IPS-NIHi11 (cell line): ENCODE measurements around the gene ZNF28.
"Not testable (repeated sequence)": the region's sequence is repeated elsewhere in the genome, so short reads cannot be mapped to it uniquely, and the experiment has no call there.

Experiments
- DNase-seq: peaks from one replicate; pipeline ENCODE4 v3.0.0; 2012; ENCODE audit warnings: mixed read lengths, low spot score

The ZNF28 gene

GRCh38 chr19:52778811-52779210 is 42.6 kb downstream of the ZNF28 start:
- no peak for DNase-seq

DNA sequence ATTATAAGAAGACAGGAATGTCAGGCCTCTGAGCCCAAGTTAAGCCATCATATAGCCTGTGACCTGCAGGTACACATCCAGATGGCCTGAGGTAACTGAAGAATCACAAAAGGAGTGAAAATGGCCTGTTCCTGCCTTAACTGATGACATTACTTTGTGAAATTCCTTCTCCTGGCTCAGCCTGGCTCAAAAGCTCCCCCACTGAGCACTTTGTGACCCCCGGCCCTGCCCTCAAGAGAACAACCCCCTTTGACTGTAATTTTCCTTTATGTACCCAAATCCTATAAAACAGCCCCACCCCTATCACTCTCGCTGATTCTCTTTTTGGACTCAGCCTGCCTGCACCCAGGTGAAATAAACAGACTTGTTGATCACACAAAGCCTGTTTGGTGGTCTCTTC is 65.0 kb downstream of the ZNF28 start:
- not testable (repeated sequence) for DNase-seq

DNA sequence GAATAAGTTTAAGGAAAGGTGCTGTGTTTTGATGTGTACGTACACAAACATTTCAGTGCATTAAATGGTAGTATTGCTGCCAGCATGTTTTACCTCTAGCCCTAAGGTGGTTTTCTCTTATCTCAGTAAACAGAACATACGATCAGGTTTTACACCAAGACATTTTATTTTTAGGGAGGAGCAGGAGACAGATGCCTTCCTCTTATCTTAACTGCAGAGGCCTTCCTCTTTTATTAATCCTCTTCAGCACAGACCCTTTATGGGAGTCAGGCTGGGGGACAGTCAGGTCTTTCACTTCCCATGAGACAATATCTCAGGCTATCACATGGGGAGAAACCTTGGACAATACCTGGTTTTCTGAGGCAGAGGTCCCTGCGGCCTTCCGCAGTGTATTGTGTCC is 71.7 kb downstream of the ZNF28 start:
- no peak for DNase-seq

DNA sequence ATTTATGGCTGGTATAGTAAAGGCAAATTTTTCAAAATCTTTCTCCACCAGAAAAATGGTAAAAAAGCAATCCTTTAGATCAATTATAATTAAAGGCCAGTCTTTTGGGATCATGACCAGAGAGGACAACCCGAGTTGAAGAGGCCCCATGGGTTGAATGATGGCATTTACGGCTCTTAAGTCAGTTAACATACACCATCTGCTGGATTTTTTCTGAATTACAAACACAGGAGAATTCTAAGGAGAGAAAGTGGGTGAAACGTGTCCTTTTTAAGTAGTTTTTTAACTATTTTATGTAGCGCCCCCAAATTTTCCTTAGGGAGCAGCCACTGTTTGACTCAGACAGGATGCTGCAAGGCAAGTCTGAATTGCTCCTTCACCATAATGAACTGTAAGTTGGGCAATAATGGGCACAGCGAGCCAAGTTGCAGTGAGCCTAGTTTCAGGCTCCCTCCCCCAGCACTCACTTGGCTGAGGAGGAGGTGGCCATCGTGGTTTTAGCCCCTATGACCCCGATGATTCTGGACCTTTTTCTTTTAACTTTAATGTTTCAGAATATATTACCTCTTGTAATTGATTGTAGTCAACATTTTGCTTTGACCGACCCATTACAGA is 73.0 kb downstream of the ZNF28 start:
- DNase-seq = peak; percentile 36
